OCI-LY1 (cell line): ENCODE measurements around the gene SH3BP5L.

Source experiments
- CTCF ChIP-seq: fragments of 200-600 bp; sonication (generic), shearing (Covaris generic); IDR thresholded peaks from 2 replicates; pipeline ENCODE4 v1.5.1; 2017; ENCODE audit warnings: mild to moderate bottlenecking, antibody characterized with exemption, low read length, moderate library complexity, mixed read lengths
- EZH2 ChIP-seq: fragments of 200-600 bp; sonication (generic), shearing (Covaris generic); IDR thresholded peaks from 2 replicates; pipeline ENCODE4 v1.8.0; 2017; ENCODE audit warnings: borderline replicate concordance, mixed run types, mild to moderate bottlenecking, antibody characterized with exemption, low read length, moderate library complexity, mixed read lengths

DNA sequence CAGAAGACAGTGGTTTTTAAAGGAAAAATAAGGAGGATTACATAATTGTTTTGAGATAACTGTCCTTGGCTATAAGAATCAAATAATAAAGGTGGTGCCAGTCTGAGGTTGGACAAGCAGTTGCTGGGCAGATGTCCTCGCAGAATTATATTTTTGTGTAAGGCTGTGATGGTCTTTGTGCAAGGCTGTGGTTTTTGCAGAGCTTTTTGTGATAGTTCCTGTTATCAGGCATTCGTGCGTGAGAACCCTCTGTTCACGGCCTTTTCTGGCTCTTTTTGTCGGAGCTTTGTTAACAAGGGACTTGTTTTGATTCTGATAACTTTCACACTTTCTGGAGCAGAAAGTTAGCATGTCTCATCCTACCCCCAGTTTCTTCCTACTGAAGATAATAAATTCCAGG lies 33.4 kb downstream of the SH3BP5L start:
- TF ChIP-seq CTCF (no peak), EZH2 (no peak)
